ENCODE data around the gene TRAT1.

The TRAT1 gene

DNA sequence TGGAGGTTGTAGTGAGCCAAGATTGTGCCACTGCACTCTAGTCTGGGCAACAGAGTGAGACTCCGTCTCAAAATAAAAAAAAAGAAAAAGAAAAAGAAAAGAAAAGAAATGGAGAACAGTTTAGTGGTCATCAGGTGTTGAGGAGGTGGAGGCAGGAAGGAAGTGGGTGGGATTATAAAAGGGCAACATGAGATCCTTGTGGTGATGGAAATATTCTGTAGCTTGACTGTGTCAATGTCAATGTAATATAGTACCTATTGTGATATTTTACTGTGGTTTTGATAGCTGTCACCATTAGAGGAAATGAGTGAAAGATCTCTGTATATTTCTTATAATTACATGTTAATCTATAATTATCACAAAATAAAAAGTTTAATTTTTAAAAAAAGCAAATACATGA lies 60.8 kb downstream of the TRAT1 start:
- no peak overlapping the region for H3K4me3 ChIP-seq (ENCODE audit: low read depth, low read length)
- no peak for DNase-seq (ENCODE audit: low read depth)
- TF ChIP-seq, protein P1, sequence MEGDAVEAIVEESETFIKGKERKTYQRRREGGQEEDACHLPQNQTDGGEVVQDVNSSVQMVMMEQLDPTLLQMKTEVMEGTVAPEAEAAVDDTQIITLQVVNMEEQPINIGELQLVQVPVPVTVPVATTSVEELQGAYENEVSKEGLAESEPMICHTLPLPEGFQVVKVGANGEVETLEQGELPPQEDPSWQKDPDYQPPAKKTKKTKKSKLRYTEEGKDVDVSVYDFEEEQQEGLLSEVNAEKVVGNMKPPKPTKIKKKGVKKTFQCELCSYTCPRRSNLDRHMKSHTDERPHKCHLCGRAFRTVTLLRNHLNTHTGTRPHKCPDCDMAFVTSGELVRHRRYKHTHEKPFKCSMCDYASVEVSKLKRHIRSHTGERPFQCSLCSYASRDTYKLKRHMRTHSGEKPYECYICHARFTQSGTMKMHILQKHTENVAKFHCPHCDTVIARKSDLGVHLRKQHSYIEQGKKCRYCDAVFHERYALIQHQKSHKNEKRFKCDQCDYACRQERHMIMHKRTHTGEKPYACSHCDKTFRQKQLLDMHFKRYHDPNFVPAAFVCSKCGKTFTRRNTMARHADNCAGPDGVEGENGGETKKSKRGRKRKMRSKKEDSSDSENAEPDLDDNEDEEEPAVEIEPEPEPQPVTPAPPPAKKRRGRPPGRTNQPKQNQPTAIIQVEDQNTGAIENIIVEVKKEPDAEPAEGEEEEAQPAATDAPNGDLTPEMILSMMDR (IDR thresholded peaks at IDR 0.05; ENCODE audit: control insufficient read depth, extremely low read depth, insufficient read depth), result no peak

DNA sequence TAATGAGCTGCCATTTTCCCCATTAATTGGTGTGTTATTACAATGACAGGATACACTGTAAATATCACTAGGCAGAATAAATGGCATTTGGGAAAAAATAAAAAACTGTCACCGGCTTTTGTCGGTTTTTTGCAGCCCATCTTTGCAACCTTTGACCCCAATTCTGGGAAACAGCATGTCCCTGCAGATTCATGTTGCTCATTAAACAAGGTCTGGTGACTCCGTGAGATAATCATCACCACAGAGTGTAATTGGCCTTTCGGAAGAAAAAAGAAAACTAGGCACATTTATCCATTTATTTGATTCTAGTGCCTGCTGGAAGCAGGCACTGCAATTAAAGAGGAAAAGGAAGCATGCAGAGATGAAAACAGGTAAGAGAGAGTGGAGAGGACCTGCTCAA lies 64.5 kb downstream of the TRAT1 start:
- TF ChIP-seq, protein P1 (IDR thresholded peaks at IDR 0.05; ENCODE audit: control insufficient read depth, extremely low read depth, insufficient read depth), result no peak
- no peak for DNase-seq (ENCODE audit: low read depth)
- H3K4me3 ChIP-seq (ENCODE audit: low read depth, low read length), result no peak overlapping the region

DNA sequence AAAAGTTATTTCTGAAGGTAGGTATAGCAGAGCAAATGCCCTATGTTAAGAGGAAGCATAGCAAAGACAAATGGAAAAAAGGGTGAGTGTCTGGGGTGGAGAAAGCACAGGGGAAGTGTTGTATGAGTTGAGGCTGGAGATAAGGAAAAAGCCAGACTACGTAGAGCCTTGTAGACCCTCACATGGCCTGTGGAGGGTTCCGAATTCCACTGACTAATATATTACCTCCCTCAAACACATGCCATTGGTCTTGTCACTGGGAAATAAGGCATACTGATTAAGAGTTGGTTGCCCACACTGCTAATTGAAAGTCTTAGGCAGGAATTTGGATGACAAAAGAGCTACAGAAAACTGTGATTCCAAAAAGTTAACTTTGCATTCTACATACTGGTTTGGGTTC lies 65.2 kb downstream of the TRAT1 start:
- no peak for DNase-seq (ENCODE audit: low read depth)
- H3K4me3 ChIP-seq (ENCODE audit: low read depth, low read length), result no peak overlapping the region
- TF ChIP-seq, protein P1 (IDR thresholded peaks at IDR 0.05; ENCODE audit: control insufficient read depth, extremely low read depth, insufficient read depth), result no peak

DNA sequence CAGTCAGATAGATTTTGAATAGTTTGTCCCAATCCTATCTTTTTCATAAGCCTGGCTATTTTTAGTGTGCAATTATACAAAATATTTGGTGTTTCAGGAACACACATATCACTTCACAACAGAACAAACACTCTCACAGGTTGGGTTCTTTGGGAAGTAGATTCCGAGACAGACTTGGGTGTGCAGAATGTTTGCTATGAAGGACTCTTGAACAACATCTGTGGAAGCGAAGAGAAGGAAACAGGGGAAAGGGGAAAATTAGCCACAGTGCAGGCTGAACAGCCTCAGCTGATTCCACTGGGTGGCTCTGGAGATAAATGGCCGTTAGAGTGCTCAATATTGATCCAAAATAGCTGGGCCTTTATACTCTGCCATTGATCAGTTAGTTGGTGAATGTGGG lies 69.2 kb downstream of the TRAT1 start:
- DNase-seq (ENCODE audit: low read depth), result no peak
- H3K4me3 ChIP-seq (ENCODE audit: low read depth, low read length), result no peak overlapping the region
- TF ChIP-seq, protein P1 (IDR thresholded peaks at IDR 0.05; ENCODE audit: control insufficient read depth, extremely low read depth, insufficient read depth), result no peak

DNA sequence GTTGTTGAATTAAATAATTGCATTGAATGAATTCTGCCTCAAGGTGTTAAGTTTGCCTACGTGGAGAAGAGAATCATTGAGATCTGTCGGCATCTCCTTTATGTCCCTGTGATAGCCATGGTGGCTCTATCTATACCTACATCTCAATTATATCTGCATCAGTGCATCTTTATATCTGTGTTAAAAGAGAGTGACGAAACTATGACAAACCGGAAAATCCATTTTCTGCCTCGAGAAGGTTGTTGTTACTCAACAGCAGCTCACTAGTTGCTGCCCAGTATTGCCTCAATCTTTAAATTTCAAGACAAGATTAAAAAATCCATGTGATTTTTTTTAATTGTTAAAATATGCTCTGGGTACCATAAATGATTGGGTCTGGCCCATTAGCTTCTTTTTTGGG lies 72.4 kb downstream of the TRAT1 start:
- TF ChIP-seq, protein P1 (IDR thresholded peaks at IDR 0.05; ENCODE audit: control insufficient read depth, extremely low read depth, insufficient read depth), result no peak
- H3K4me3 ChIP-seq (ENCODE audit: low read depth, low read length), result no peak overlapping the region
- DNase-seq (ENCODE audit: low read depth), result no peak

DNA sequence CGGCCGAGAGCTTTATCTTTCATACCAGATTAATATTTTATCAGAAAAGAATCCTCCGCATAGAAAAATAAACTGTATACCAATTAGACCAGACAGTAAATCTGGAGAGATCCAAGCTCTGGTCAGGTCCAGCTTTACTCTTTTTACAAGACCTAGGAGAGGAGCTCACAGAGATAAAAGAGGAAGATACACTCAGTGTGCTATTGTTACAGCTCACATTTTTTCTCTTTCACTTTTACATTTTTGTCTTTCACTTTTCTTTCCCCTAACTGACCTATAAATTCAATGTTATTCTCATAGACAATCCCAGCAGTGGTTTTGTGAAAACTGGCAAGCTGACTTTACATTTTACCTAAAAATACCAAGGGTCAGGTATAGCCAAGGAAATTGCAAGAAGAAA lies 75.3 kb downstream of the TRAT1 start:
- DNase-seq (ENCODE audit: low read depth), result no peak
- TF ChIP-seq, protein P1 (IDR thresholded peaks at IDR 0.05; ENCODE audit: control insufficient read depth, extremely low read depth, insufficient read depth), result no peak
- no peak overlapping the region for H3K4me3 ChIP-seq (ENCODE audit: low read depth, low read length)

DNA sequence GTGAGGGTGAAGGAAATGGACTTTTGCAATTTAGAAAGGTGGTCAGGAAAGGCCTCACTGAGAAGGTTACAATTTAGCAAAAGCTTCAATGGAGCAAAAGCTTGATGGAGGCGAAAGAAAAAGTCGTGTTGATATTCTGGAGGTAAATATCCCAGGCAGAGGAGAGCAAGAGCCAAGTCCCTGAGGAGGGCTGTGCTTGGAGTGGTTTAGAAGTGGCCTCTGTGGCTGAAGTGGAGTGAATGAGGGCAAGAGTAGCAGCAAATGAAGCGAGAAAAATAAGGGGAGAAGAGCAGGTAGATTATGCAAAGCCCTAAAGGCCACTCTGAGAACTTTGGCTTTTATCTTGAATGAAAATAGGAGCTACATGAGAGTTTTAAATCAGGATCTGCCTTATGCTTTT lies 76.9 kb downstream of the TRAT1 start:
- DNase-seq (ENCODE audit: low read depth), result no peak
- TF ChIP-seq, protein P1 (IDR thresholded peaks at IDR 0.05; ENCODE audit: control insufficient read depth, extremely low read depth, insufficient read depth), result no peak
- no peak overlapping the region for H3K4me3 ChIP-seq (ENCODE audit: low read depth, low read length)
